OCI-LY3 (cell line): Measurements from ENCODE around the gene C11orf68.

ENCODE experiments used
- EZH2phosphoT487 ChIP-seq: fragments of 200-600 bp; shearing (Covaris generic); IDR thresholded peaks from 2 replicates; pipeline ENCODE4 v1.6.1; 2018; ENCODE audit warnings: antibody characterized with exemption, mixed run types, low read depth
- TF ChIP-seq, protein P1 (sequence below): fragments of 200-600, 300-600 bp; sonication (generic); IDR thresholded peaks from 2 replicates; pipeline ENCODE4 v1.5.1; 2014; ENCODE audit warnings: antibody characterized with exemption, low read length, low read depth

DNA sequence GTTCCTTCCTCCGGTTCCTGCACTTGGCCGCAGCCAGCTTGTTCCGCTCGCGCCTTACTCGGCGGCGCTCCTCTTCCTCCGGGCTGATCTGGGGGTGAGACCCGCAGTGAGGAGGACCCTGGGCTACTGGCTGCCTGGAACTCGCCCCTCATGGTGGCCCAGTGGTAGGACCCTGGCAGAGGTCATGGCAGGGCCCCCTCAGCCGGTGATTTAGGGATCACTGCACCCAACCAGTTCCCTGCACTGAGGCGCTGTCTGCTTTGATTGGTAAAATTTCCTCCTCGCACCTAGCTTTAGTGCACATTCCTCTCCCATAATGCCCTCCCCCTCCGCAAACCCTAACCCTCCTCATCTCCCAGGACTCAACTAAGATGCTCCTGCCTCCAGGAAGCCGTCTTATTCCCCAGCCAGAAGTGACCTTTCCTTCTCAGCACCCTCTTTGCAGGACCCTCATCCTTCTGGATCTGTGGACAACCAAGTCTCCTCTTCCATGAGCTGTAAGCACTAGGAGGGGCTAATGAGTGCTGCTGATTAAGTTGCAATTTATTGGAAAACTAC, 24.7 kb downstream of the C11orf68 start:
- TF ChIP-seq, protein P1, sequence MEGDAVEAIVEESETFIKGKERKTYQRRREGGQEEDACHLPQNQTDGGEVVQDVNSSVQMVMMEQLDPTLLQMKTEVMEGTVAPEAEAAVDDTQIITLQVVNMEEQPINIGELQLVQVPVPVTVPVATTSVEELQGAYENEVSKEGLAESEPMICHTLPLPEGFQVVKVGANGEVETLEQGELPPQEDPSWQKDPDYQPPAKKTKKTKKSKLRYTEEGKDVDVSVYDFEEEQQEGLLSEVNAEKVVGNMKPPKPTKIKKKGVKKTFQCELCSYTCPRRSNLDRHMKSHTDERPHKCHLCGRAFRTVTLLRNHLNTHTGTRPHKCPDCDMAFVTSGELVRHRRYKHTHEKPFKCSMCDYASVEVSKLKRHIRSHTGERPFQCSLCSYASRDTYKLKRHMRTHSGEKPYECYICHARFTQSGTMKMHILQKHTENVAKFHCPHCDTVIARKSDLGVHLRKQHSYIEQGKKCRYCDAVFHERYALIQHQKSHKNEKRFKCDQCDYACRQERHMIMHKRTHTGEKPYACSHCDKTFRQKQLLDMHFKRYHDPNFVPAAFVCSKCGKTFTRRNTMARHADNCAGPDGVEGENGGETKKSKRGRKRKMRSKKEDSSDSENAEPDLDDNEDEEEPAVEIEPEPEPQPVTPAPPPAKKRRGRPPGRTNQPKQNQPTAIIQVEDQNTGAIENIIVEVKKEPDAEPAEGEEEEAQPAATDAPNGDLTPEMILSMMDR: no peak
- no peak for TF ChIP-seq EZH2phosphoT487
